OCI-LY1 (cell line): ENCODE data around the gene FBXL17.

Source experiments
- H2AFZ ChIP-seq: fragments of 200-600 bp; sonication (generic), shearing (Covaris generic); 2 replicates; pipeline ENCODE4 v1.6.0; 2014; ENCODE audit warnings: antibody characterized with exemption, mild to moderate bottlenecking, low read length
- H3F3A ChIP-seq: fragments of 200-600 bp; sonication (generic), shearing (Covaris generic); 2 replicates; pipeline ENCODE4 v1.6.0; 2014; ENCODE audit warnings: mild to moderate bottlenecking, antibody characterized with exemption, low read length, moderate library complexity; ENCODE audit not compliant: insufficient read depth
- H3K27ac ChIP-seq: fragments of 200-600 bp; sonication (generic); 2 replicates; pipeline ENCODE4 v1.5.1; 2014; ENCODE audit warnings: low read length, mixed run types, mild to moderate bottlenecking, low read depth; ENCODE audit not compliant: poor library complexity, severe bottlenecking
- H3K27me3 ChIP-seq: fragments of 200-600 bp; sonication (generic); 2 replicates; pipeline ENCODE4 v1.6.0; 2014; ENCODE audit warnings: antibody characterized with exemption, mild to moderate bottlenecking, low read length, moderate library complexity; ENCODE audit not compliant: insufficient read depth
- H3K36me3 ChIP-seq: fragments of 200-600 bp; sonication (generic); 2 replicates; pipeline ENCODE4 v1.6.1; 2014; ENCODE audit warnings: mild to moderate bottlenecking, antibody characterized with exemption, low read length, moderate library complexity, mixed read lengths; ENCODE audit not compliant: insufficient read depth
- H3K4me1 ChIP-seq: fragments of 200-600 bp; sonication (generic); 2 replicates; pipeline ENCODE4 v1.5.1; 2014; ENCODE audit warnings: mild to moderate bottlenecking, low read length, moderate library complexity; ENCODE audit not compliant: insufficient read depth, severe bottlenecking
- H3K4me2 ChIP-seq: fragments of 200-600 bp; sonication (generic), shearing (Covaris generic); 2 replicates; pipeline ENCODE4 v1.6.1; 2014; ENCODE audit warnings: low read length
- H3K4me3 ChIP-seq: fragments of 200-600 bp; sonication (generic); 2 replicates; pipeline ENCODE4 v1.5.1; 2014; ENCODE audit warnings: low read length, low read depth, mild to moderate bottlenecking, mixed read lengths; ENCODE audit not compliant: poor library complexity, severe bottlenecking
- H3K79me2 ChIP-seq: fragments of 200-600 bp; shearing (Covaris generic); 2 replicates; pipeline ENCODE4 v1.6.1; 2016; ENCODE audit warnings: mixed run types, low read length, mixed read lengths; ENCODE audit not compliant: insufficient read depth
- H3K9ac ChIP-seq: fragments of 200-600 bp; sonication (generic), shearing (Covaris generic); 2 replicates; pipeline ENCODE4 v1.6.1; 2014; ENCODE audit warnings: mild to moderate bottlenecking, low read length, mixed read lengths
- H3K9me2 ChIP-seq: fragments of 200-600 bp; sonication (generic), shearing (Covaris generic); 2 replicates; pipeline ENCODE4 v1.6.1; 2014; ENCODE audit warnings: low read depth, mild to moderate bottlenecking, low read length, mixed read lengths
- H3K9me3 ChIP-seq: fragments of 200-600 bp; shearing (Covaris generic); 2 replicates; pipeline ENCODE4 v1.6.1; 2014; ENCODE audit warnings: low read length, mixed read lengths
- H4K20me1 ChIP-seq: fragments of 200-600 bp; sonication (generic), shearing (Covaris generic); 2 replicates; pipeline ENCODE4 v1.6.0; 2016; ENCODE audit warnings: mild to moderate bottlenecking, low read length; ENCODE audit not compliant: insufficient read depth
- CTCF ChIP-seq: fragments of 200-600 bp; sonication (generic), shearing (Covaris generic); IDR thresholded peaks from 2 replicates; pipeline ENCODE4 v1.5.1; 2017; ENCODE audit warnings: mild to moderate bottlenecking, antibody characterized with exemption, low read length, moderate library complexity, mixed read lengths
- EZH2 ChIP-seq: fragments of 200-600 bp; sonication (generic), shearing (Covaris generic); IDR thresholded peaks from 2 replicates; pipeline ENCODE4 v1.8.0; 2017; ENCODE audit warnings: borderline replicate concordance, mixed run types, mild to moderate bottlenecking, antibody characterized with exemption, low read length, moderate library complexity, mixed read lengths

FBXL17 gene

GRCh38 chr5:108339220-108339619 is 42.7 kb downstream of the FBXL17 start:
- no peak overlapping the region for H3K9ac ChIP-seq
- no peaks in the 10 kb centered on the region for H3F3A ChIP-seq
- H3K4me2 ChIP-seq: no peak overlapping the region
- H3K79me2 ChIP-seq: no peaks in the 10 kb centered on the region
- peaks cover 2% of the 10 kb centered on the region for H3K4me1 ChIP-seq
- H3K4me3 ChIP-seq: no peak overlapping the region
- no peak for TF ChIP-seq CTCF
- TF ChIP-seq EZH2: no peak
- H3K9me3 ChIP-seq: no peaks in the 10 kb centered on the region
- H3K27me3 ChIP-seq: no peaks in the 10 kb centered on the region
- no peaks in the 10 kb centered on the region for H3K36me3 ChIP-seq
- H3K27ac ChIP-seq: no peak overlapping the region
- H4K20me1 ChIP-seq: no peaks in the 10 kb centered on the region
- H3K9me2 ChIP-seq: no peaks in the 10 kb centered on the region
- H2AFZ ChIP-seq: no peak overlapping the region

- Histone ChIP-seq H3K9me2 (no peaks in the 10 kb centered on the region), H3K4me3 (no peak overlapping the region), H4K20me1 (no peaks in the 10 kb centered on the region), H2AFZ (no peak overlapping the region), H3K9ac (no peak overlapping the region), H3K79me2 (no peaks in the 10 kb centered on the region), H3K27me3 (no peaks in the 10 kb centered on the region), H3K9me3 (no peaks in the 10 kb centered on the region), H3K4me2 (no peak overlapping the region), H3F3A (no peaks in the 10 kb centered on the region), H3K27ac (no peak overlapping the region), H3K36me3 (no peaks in the 10 kb centered on the region), H3K4me1 (peaks cover 4% of the 10 kb centered on the region)
- TF ChIP-seq EZH2 (no peak), CTCF (no peak)
Measured at GRCh38 chr5:108334225-108334624, 47.7 kb downstream of the FBXL17 start.

DNA sequence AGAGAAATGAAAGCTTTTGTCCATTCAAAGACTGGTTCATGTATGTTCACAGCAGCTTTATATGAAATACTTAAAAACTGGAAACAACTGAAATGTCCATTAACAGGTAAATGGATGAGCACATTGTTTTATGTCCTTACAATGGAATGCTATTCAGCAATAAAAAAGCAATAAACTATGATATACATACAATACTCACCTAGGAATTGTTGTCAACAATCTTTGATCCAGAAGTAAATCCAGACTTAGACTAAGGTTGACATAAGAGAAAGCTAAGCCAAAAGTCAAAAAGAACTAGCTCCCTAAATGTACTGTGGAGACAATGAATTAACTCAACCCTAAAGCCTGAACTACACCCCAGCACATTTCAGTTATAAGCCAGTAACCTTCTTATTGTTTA is 54.9 kb downstream of the FBXL17 start:
- H2AFZ ChIP-seq: no peak overlapping the region
- no peak overlapping the region for H3K9ac ChIP-seq
- no peaks in the 10 kb centered on the region for H3K9me2 ChIP-seq
- TF ChIP-seq CTCF: no peak
- no peak for TF ChIP-seq EZH2
- H4K20me1 ChIP-seq: no peaks in the 10 kb centered on the region
- H3K9me3 ChIP-seq: no peaks in the 10 kb centered on the region
- H3K36me3 ChIP-seq: no peaks in the 10 kb centered on the region
- H3K4me1 ChIP-seq: no peaks in the 10 kb centered on the region
- H3K27me3 ChIP-seq: no peaks in the 10 kb centered on the region
- H3F3A ChIP-seq: no peaks in the 10 kb centered on the region; the same call in 1 of the 2 replicates
- H3K79me2 ChIP-seq: no peaks in the 10 kb centered on the region
- H3K4me2 ChIP-seq: no peak overlapping the region
- H3K27ac ChIP-seq: no peak overlapping the region
- H3K4me3 ChIP-seq: no peak overlapping the region
